Prostate gland (tissue), 2 donors: ENCODE results near the gene ATG7. TPM values are rescaled to one million over a fixed set of nuclear protein-coding genes. Genes with fewer than 3 reads are reported as not detected.
"Not testable (repeated sequence)": the region's sequence is repeated elsewhere in the genome, so short reads cannot be mapped to it uniquely, and the experiment has no call there.

Source experiments
- DNase-seq: peaks from one replicate; pipeline ENCODE4 v3.0.0-alpha.2; 2019; ENCODE audit warnings: low spot score
- H3K27ac ChIP-seq, 2 donors: fragments of 200-600 bp; sonication (generic); 2 replicates each; pipeline ENCODE4 v1.5.1; 2017 to 2019
- H3K27me3 ChIP-seq: fragments of 200-600 bp; sonication (generic); replicated peaks from 2 replicates; pipeline ENCODE4 v1.5.1; 2019; ENCODE audit not compliant: insufficient read depth
- H3K36me3 ChIP-seq, 2 donors: fragments of 200-600 bp; sonication (generic); 1 replicate in 1 of 2; 2 replicates in 1 of 2; pipeline versions ENCODE4 v1.5.1 to v1.8.1; 2017 to 2019
- H3K4me1 ChIP-seq: fragments of 200-600 bp; sonication (generic); replicated peaks from 2 replicates; pipeline ENCODE4 v1.5.1; 2019
- H3K4me3 ChIP-seq, 2 donors: fragments of 200-600 bp; sonication (generic); 2 replicates each; pipeline ENCODE4 v1.5.1; 2017 to 2019
- H3K9me3 ChIP-seq: fragments of 200-600 bp; sonication (generic); 2 replicates; pipeline ENCODE4 v1.5.1; 2017
- CTCF ChIP-seq, 4 experiments: fragments of 200-600 bp in 2 of 4; fragments of 450-650 bp in 2 of 4; sonication (generic) in 2 of 4; IDR thresholded peaks; 1 replicate in 3 of 4; 2 replicates in 1 of 4; pipeline ENCODE4 v1.5.1; 2016 to 2019; ENCODE audit warnings: antibody characterized with exemption in 4 of 4, mild to moderate bottlenecking in 2 of 4, moderate library complexity in 2 of 4
- POLR2A ChIP-seq: fragments of 450-650 bp; IDR thresholded peaks from one replicate; pipeline ENCODE4 v1.6.1; 2016; ENCODE audit warnings: antibody characterized with exemption, mild to moderate bottlenecking
- POLR2AphosphoS5 ChIP-seq: sonication (generic); formaldehyde crosslinking; IDR thresholded peaks from one replicate; pipeline ENCODE4 v1.6.1; 2017; ENCODE audit warnings: antibody characterized with exemption
- WGBS: methylation state at CpG from one replicate; pipeline ENCODE4 v1.1.5; 2018; 5-methylcytosine and 5-hydroxymethylcytosine counted together
- intact Hi-C: fragments of 100-400 bp; cut with DNase I; formaldehyde crosslinking; loops from one replicate; pipeline ENCODE4 v1.14.2; 2022
- total RNA-seq, 2 donors: library from RNA; depleted of rRNA; stranded (reverse); fragments of >200 nt; gene quantifications; one replicate each; pipeline ENCODE4 v1.1.0, GENCODE V29; 2016

ATG7 gene
- total RNA-seq, 2 donors from 2014 or later, result 25.2 to 66.5 TPM

GRCh38 chr3:11495948-11496557 lies 223.9 kb downstream of the ATG7 start:
- no peak overlapping the region for H3K4me3 ChIP-seq
- H3K27me3 ChIP-seq, result no peaks in the 10 kb centered on the region
- intact Hi-C loops, result no loop called here
- H3K9me3 ChIP-seq, result no peaks in the 10 kb centered on the region
- no peak overlapping the region for H3K27ac ChIP-seq
- no peaks in the 10 kb centered on the region for H3K4me1 ChIP-seq
- TF ChIP-seq POLR2AphosphoS5 (no peak), CTCF (IDR thresholded peaks at IDR 0.05) (no peak), POLR2A (no peak)
- no peaks in the 10 kb centered on the region for H3K36me3 ChIP-seq
- no peak for DNase-seq
- WGBS, result 71% methylated on average over 11 of the region's 11 CpGs

GRCh38 chr3:11498177-11498576 lies 226.0 kb downstream of the ATG7 start:
- no peak for DNase-seq
- no peak overlapping the region for H3K4me3 ChIP-seq
- WGBS, result 79% methylated on average over 2 of the region's 2 CpGs
- TF ChIP-seq POLR2AphosphoS5 (no peak), POLR2A (no peak), CTCF (IDR thresholded peaks at IDR 0.05) (no peak)
- no peak overlapping the region for H3K27ac ChIP-seq
- H3K9me3 ChIP-seq, result no peaks in the 10 kb centered on the region
- no peaks in the 10 kb centered on the region for H3K36me3 ChIP-seq
- no peaks in the 10 kb centered on the region for H3K4me1 ChIP-seq
- no peaks in the 10 kb centered on the region for H3K27me3 ChIP-seq
- intact Hi-C loops, result no loop called here

GRCh38 chr3:11498646-11499045 lies 226.4 kb downstream of the ATG7 start:
- no peaks in the 10 kb centered on the region for H3K27me3 ChIP-seq
- no peak overlapping the region for H3K27ac ChIP-seq
- H3K36me3 ChIP-seq, result no peaks in the 10 kb centered on the region
- H3K4me1 ChIP-seq, result no peaks in the 10 kb centered on the region
- H3K4me3 ChIP-seq, result no peak overlapping the region
- H3K9me3 ChIP-seq, result no peaks in the 10 kb centered on the region
- intact Hi-C loops, result no loop called here
- DNase-seq, result no peak
- 15% methylated on average over 1 of the region's 1 CpG for WGBS
- TF ChIP-seq CTCF (IDR thresholded peaks at IDR 0.05) (no peak), POLR2A (no peak), POLR2AphosphoS5 (no peak)

DNA sequence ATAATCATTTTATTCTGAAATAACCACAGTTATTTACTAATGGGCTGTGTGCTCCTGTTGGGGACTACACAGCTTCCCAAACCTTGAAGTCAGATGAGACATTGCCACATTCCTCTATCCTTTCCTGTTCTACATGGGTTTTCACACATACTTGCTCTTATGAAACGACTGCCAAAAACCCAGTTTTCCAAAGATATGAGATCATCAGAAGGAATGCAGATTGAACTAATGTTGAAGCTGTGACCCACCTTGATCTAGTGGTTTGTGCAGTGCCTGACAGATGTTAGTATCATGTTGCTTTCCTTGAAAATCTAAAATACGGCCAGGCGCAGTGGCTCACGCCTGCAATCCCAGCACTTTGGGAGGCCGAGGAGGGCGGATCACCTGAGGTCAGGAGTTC lies 226.9 kb downstream of the ATG7 start:
- no peaks in the 10 kb centered on the region for H3K36me3 ChIP-seq
- no peak overlapping the region for H3K4me3 ChIP-seq
- DNase-seq, result no peak
- H3K27ac ChIP-seq, result no peak overlapping the region
- intact Hi-C loops, result no loop called here
- TF ChIP-seq CTCF (IDR thresholded peaks at IDR 0.05) (no peak), POLR2A (no peak), POLR2AphosphoS5 (no peak)
- 61% methylated on average over 6 of the region's 6 CpGs for WGBS
- no peaks in the 10 kb centered on the region for H3K4me1 ChIP-seq
- H3K9me3 ChIP-seq, result no peaks in the 10 kb centered on the region
- no peaks in the 10 kb centered on the region for H3K27me3 ChIP-seq

DNA sequence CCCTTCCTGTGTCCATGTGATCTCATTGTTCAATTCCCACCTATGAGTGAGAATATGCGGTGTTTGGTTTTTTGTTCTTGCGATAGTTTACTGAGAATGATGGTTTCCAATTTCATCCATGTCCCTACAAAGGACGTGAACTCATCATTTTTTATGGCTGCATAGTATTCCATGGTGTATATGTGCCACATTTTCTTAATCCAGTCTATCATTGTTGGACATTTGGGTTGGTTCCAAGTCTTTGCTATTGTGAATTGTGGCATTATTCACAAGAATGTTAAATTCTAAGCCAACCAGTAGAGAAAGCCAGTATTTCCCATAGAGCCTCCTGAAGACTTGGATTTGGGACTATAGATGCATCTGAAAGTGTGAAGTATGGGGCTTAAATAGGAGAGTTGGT lies 230.2 kb downstream of the ATG7 start:
- not testable (repeated sequence) for H3K36me3 ChIP-seq, H3K27ac ChIP-seq
- no CpG with 5 or more reads among the region's 3 CpGs for WGBS

More for the DNA sequence above, 230.2 kb downstream of the ATG7 start:
- H3K4me1 ChIP-seq, H3K4me3 ChIP-seq, DNase-seq, H3K9me3 ChIP-seq, H3K27me3 ChIP-seq, intact Hi-C loops: not testable (repeated sequence)
